Fibroblast of lung (primary cell): ENCODE measurements around the gene IER3. TPM values are rescaled to one million over a fixed set of nuclear protein-coding genes. Genes with fewer than 3 reads are reported as not detected.

Experiments
- DNase-seq, 2 donors: peaks; one replicate each; pipeline versions ENCODE4 v3.0.0 to v3.0.0-alpha.2; 2010; ENCODE audit warnings: low read depth in 2 of 2
- H2AFZ ChIP-seq: 2 replicates; pipeline ENCODE4 v1.5.1; 2012; ENCODE audit warnings: low read length, control low read depth, inconsistent platforms
- H3K27ac ChIP-seq: 2 replicates; pipeline ENCODE4 v1.5.1; 2011; ENCODE audit warnings: low read length, control low read depth; ENCODE audit not compliant: insufficient read depth
- H3K27me3 ChIP-seq: 2 replicates; pipeline ENCODE4 v1.5.1; 2011; ENCODE audit warnings: mild to moderate bottlenecking, low read length; ENCODE audit not compliant: control insufficient read depth, insufficient read depth
- H3K36me3 ChIP-seq: 2 replicates; pipeline ENCODE4 v1.5.1; 2011; ENCODE audit warnings: low read length; ENCODE audit not compliant: control insufficient read depth, insufficient read depth
- H3K4me1 ChIP-seq: 2 replicates; pipeline ENCODE4 v1.5.1; 2011; ENCODE audit warnings: low read length; ENCODE audit not compliant: control insufficient read depth, insufficient read depth; ENCODE audit errors: extremely low read depth
- H3K4me2 ChIP-seq: 2 replicates; pipeline ENCODE4 v1.5.1; 2011; ENCODE audit warnings: low read length, control low read depth; ENCODE audit not compliant: insufficient read depth; ENCODE audit errors: extremely low read depth
- H3K4me3 ChIP-seq, 4 experiments: fragments of 200-600 bp in 1 of 4; sonication (generic) in 1 of 4; replicated peaks in 1 of 4; 2 replicates each; pipeline ENCODE4 v1.5.1; 2011 to 2016; ENCODE audit warnings: low read length in 4 of 4, low read depth in 3 of 4, mild to moderate bottlenecking in 3 of 4, control low read depth in 2 of 4, inconsistent platforms in 1 of 4, mixed read lengths in 1 of 4; ENCODE audit not compliant: insufficient read depth in 1 of 4; ENCODE audit errors: control extremely low read depth in 1 of 4
- H3K79me2 ChIP-seq: 2 replicates; pipeline ENCODE4 v1.5.1; 2012; ENCODE audit warnings: mild to moderate bottlenecking, low read length, inconsistent platforms; ENCODE audit not compliant: control insufficient read depth, insufficient read depth
- H3K9ac ChIP-seq: 2 replicates; pipeline ENCODE4 v1.5.1; 2011; ENCODE audit warnings: mild to moderate bottlenecking, low read length, control low read depth; ENCODE audit not compliant: insufficient read depth
- H3K9me3 ChIP-seq: 2 replicates; pipeline ENCODE4 v1.5.1; 2012; ENCODE audit warnings: low read depth, low read length; ENCODE audit not compliant: control insufficient read depth, insufficient read depth
- H4K20me1 ChIP-seq: 2 replicates; pipeline ENCODE4 v1.5.1; 2011; ENCODE audit warnings: low read length; ENCODE audit not compliant: control insufficient read depth, insufficient read depth; ENCODE audit errors: extremely low read depth
- CTCF ChIP-seq, 2 donors: IDR thresholded peaks in 1 of 2; conservative IDR thresholded peaks in 1 of 2; 1 replicate in 1 of 2; 2 replicates in 1 of 2; pipeline ENCODE4 v1.5.1; 2011 to 2012; ENCODE audit warnings: low read length in 2 of 2, control low read depth in 1 of 2, inconsistent platforms in 1 of 2, low read depth in 1 of 2, mild to moderate bottlenecking in 1 of 2
- EZH2 ChIP-seq: IDR thresholded peaks from 2 replicates; pipeline ENCODE4 v1.5.1; 2012; ENCODE audit warnings: low read length, control low read depth, mild to moderate bottlenecking; ENCODE audit errors: missing control alignments
- polyA plus RNA-seq, 2 donors: library from polyadenylated mRNA; depleted of rRNA in 1 of 2; stranded (reverse) in 1 of 2; unstranded in 1 of 2; fragments of >200 nt; gene quantifications; 2 replicates each; pipeline ENCODE4 v1.2.1, GENCODE V29; 2011 to 2012; ENCODE audit warnings: missing spikeins in 1 of 2
- total RNA-seq: library from RNA; depleted of rRNA; stranded (reverse); fragments of >200 nt; gene quantifications from 2 replicates; pipeline ENCODE4 v1.2.1, GENCODE V29; 2014

IER3 gene
- total and polyA plus RNA-seq, 2 donors (not counting 1 experiment from before 2014, with no cell fraction given): 34.2 to 43.3 TPM

DNA sequence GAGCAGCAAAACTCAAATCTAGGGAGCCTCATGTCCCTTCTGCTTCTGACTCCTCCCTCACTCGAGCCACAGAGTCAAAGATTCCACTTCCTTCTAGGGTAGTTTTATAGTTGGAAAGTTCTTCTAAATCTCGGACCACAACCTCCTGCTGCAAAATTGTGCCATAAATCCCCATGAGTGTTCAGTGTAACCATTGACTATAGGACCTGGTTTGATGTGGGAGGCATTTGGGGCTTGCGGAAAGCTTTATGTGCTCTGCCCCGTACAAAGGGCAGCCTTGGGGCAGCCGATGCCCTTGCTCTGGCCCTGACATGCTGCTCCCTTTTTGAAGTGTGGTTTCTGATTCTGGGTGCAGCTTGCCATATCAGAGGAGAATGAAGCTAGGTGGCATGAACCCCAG lies 43.6 kb upstream of the IER3 start:
- Histone ChIP-seq H3K4me1 (peaks cover 1% of the 10 kb centered on the region), H4K20me1 (no peaks in the 10 kb centered on the region), H3K4me3 (no peak overlapping the region), H3K4me2 (no peak overlapping the region), H3K27ac (no peak overlapping the region), H3K79me2 (no peaks in the 10 kb centered on the region), H3K9me3 (no peaks in the 10 kb centered on the region), H3K36me3 (no peaks in the 10 kb centered on the region), H3K27me3 (no peaks in the 10 kb centered on the region), H3K9ac (no peak overlapping the region), H2AFZ (no peak overlapping the region)
- no peak for DNase-seq
- TF ChIP-seq EZH2: no peak
- TF ChIP-seq CTCF (conservative IDR thresholded peaks at IDR 0.05 in 1 of 2, IDR thresholded peaks at IDR 0.05 in 1 of 2; ENCODE audit: low read depth in 1 of 2, low read length in 2 of 2): no peak

- TF ChIP-seq EZH2 (no peak), CTCF (conservative IDR thresholded peaks at IDR 0.05 in 1 of 2, IDR thresholded peaks at IDR 0.05 in 1 of 2; ENCODE audit: low read depth in 1 of 2, low read length in 2 of 2) (no peak)
- Histone ChIP-seq H3K27me3 (no peaks in the 10 kb centered on the region), H3K9me3 (no peaks in the 10 kb centered on the region), H3K4me2 (no peak overlapping the region), H3K79me2 (no peaks in the 10 kb centered on the region), H3K4me1 (peaks cover 35% of the 10 kb centered on the region), H4K20me1 (no peaks in the 10 kb centered on the region), H2AFZ (no peak overlapping the region), H3K36me3 (no peaks in the 10 kb centered on the region), H3K4me3 (no peak overlapping the region), H3K27ac (peak overlapping the region; percentile 93), H3K9ac (peak overlapping the region; percentile 0)
- peak in 1 of 2 donors; percentile 75 for DNase-seq
Measured at GRCh38 chr6:30782425-30783014, 38.2 kb upstream of the IER3 start.

- H4K20me1 ChIP-seq: no peaks in the 10 kb centered on the region
- H3K4me2 ChIP-seq: peak overlapping the region; percentile 37
- peak overlapping the region; percentile 93 for H3K27ac ChIP-seq
- no peaks in the 10 kb centered on the region for H3K79me2 ChIP-seq
- H3K4me3 ChIP-seq: peak overlapping the region in 1 of 4 experiments; percentile 6
- no peak overlapping the region for H2AFZ ChIP-seq
- TF ChIP-seq EZH2 (no peak), CTCF (conservative IDR thresholded peaks at IDR 0.05 in 1 of 2, IDR thresholded peaks at IDR 0.05 in 1 of 2; ENCODE audit: low read depth in 1 of 2, low read length in 2 of 2) (no peak)
- H3K36me3 ChIP-seq: no peaks in the 10 kb centered on the region
- peak overlapping the region; percentile 68 for H3K9ac ChIP-seq
- peak; percentile 99 for DNase-seq
- no peaks in the 10 kb centered on the region for H3K9me3 ChIP-seq
- H3K27me3 ChIP-seq: no peaks in the 10 kb centered on the region
- H3K4me1 ChIP-seq: peaks cover 35% of the 10 kb centered on the region
Measured at GRCh38 chr6:30781743-30782424, 37.5 kb upstream of the IER3 start.
